DND-41 (cell line): ENCODE results near the gene STEAP1B.
A peak's percentile ranks its signal among the peaks of the same experiment; 100 is the strongest.
"Not testable (repeated sequence)": the region's sequence is repeated elsewhere in the genome, so short reads cannot be mapped to it uniquely, and the experiment has no call there.

ENCODE experiments used
- ATAC-seq: fragments of 200-7000 bp; cut with Tn5 transposase; 3 replicates; pipeline ENCODE4 v1.9.1; 2021; ENCODE audit warnings: low read depth; ENCODE audit not compliant: insufficient read depth
- DNase-seq: peaks from one replicate; pipeline ENCODE4 v3.0.0-alpha.2; 2020
- H2AFZ ChIP-seq: 2 replicates; pipeline ENCODE4 v1.6.0; 2012; ENCODE audit warnings: low read depth, low read length
- H3K27ac ChIP-seq: 2 replicates; pipeline ENCODE4 v1.5.1; 2012; ENCODE audit warnings: low read length, inconsistent platforms
- H3K27me3 ChIP-seq: fragments of 200-600 bp; sonication (generic); 2 replicates; pipeline ENCODE4 v1.6.0; 2012; ENCODE audit warnings: low read length, mild to moderate bottlenecking, inconsistent platforms; ENCODE audit not compliant: insufficient read depth, poor library complexity
- H3K36me3 ChIP-seq: 2 replicates; pipeline ENCODE4 v1.5.1; 2012; ENCODE audit warnings: low read length, inconsistent platforms; ENCODE audit not compliant: insufficient read depth
- H3K4me1 ChIP-seq: 2 replicates; pipeline ENCODE4 v1.5.1; 2012; ENCODE audit warnings: mild to moderate bottlenecking, low read length; ENCODE audit not compliant: insufficient read depth
- H3K4me2 ChIP-seq: 2 replicates; pipeline ENCODE4 v1.6.0; 2012; ENCODE audit warnings: mild to moderate bottlenecking, moderate library complexity, low read length, inconsistent platforms; ENCODE audit not compliant: insufficient read depth
- H3K4me3 ChIP-seq, 2 experiments: fragments of 200-600 bp in 1 of 2; shearing (Covaris generic) in 1 of 2; 2 replicates each; pipeline ENCODE4 v1.5.1; 2012 to 2016; ENCODE audit warnings: inconsistent platforms in 2 of 2, low read length in 2 of 2, mild to moderate bottlenecking in 2 of 2, low read depth in 1 of 2, moderate library complexity in 1 of 2
- H3K79me2 ChIP-seq: 2 replicates; pipeline ENCODE4 v1.6.0; 2012; ENCODE audit warnings: low read length, inconsistent platforms; ENCODE audit not compliant: insufficient read depth
- H3K9ac ChIP-seq: 2 replicates; pipeline ENCODE4 v1.6.0; 2012; ENCODE audit warnings: low read depth, mild to moderate bottlenecking, inconsistent platforms, low read length, moderate library complexity
- H3K9me3 ChIP-seq: 2 replicates; pipeline ENCODE4 v1.5.1; 2012; ENCODE audit warnings: low read length, moderate library complexity, mild to moderate bottlenecking, inconsistent platforms; ENCODE audit not compliant: insufficient read depth, severe bottlenecking
- H4K20me1 ChIP-seq: 2 replicates; pipeline ENCODE4 v1.6.0; 2012; ENCODE audit warnings: low read length; ENCODE audit not compliant: insufficient read depth
- EZH2 ChIP-seq: IDR thresholded peaks from 3 replicates; pipeline ENCODE4 v1.6.1; 2012; ENCODE audit warnings: borderline replicate concordance, low read depth, mild to moderate bottlenecking, moderate library complexity, low read length, inconsistent platforms; ENCODE audit not compliant: severe bottlenecking
- TF ChIP-seq, protein P1 (sequence below): IDR thresholded peaks from 2 replicates; pipeline ENCODE4 v1.5.1; 2012; ENCODE audit warnings: borderline replicate concordance, low read length, moderate library complexity, mild to moderate bottlenecking; ENCODE audit not compliant: poor library complexity, severe bottlenecking; ENCODE audit errors: extremely low read depth

The STEAP1B gene

GRCh38 chr7:22499888-22500689 lies at the start of gene STEAP1B:
TSS of gene STEAP1B (minus strand) at chr7:22500188. CDS start at chr7:22494855, 5,333 bp downstream.
- H3K27me3 ChIP-seq, H3K4me2 ChIP-seq, H2AFZ ChIP-seq, H3K4me1 ChIP-seq, DNase-seq, H3K27ac ChIP-seq, H3K36me3 ChIP-seq, H3K4me3 ChIP-seq, H4K20me1 ChIP-seq, H3K9me3 ChIP-seq, H3K79me2 ChIP-seq, H3K9ac ChIP-seq: not testable (repeated sequence)
- TF ChIP-seq, protein P1, sequence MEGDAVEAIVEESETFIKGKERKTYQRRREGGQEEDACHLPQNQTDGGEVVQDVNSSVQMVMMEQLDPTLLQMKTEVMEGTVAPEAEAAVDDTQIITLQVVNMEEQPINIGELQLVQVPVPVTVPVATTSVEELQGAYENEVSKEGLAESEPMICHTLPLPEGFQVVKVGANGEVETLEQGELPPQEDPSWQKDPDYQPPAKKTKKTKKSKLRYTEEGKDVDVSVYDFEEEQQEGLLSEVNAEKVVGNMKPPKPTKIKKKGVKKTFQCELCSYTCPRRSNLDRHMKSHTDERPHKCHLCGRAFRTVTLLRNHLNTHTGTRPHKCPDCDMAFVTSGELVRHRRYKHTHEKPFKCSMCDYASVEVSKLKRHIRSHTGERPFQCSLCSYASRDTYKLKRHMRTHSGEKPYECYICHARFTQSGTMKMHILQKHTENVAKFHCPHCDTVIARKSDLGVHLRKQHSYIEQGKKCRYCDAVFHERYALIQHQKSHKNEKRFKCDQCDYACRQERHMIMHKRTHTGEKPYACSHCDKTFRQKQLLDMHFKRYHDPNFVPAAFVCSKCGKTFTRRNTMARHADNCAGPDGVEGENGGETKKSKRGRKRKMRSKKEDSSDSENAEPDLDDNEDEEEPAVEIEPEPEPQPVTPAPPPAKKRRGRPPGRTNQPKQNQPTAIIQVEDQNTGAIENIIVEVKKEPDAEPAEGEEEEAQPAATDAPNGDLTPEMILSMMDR, result peak; percentile 64
- ATAC-seq, result peak; percentile 61; the same call in 2 of the 3 replicates

GRCh38 chr7:22549051-22549450 lies 49.1 kb upstream of the STEAP1B start:
- Histone ChIP-seq H3K79me2 (no peaks in the 10 kb centered on the region), H3K4me1 (no peaks in the 10 kb centered on the region), H3K4me2 (no peak overlapping the region), H4K20me1 (no peaks in the 10 kb centered on the region), H3K27me3 (peaks cover 15% of the 10 kb centered on the region), H2AFZ (no peak overlapping the region), H3K4me3 (no peak overlapping the region), H3K36me3 (no peaks in the 10 kb centered on the region), H3K9me3 (no peaks in the 10 kb centered on the region), H3K27ac (no peak overlapping the region), H3K9ac (no peak overlapping the region)
- ATAC-seq (no peak), DNase-seq (no peak)
- TF ChIP-seq, protein P1, result no peak
- TF ChIP-seq EZH2, result no peak

- Histone ChIP-seq H3K27ac (no peak overlapping the region), H4K20me1 (no peaks in the 10 kb centered on the region), H3K79me2 (no peaks in the 10 kb centered on the region), H3K36me3 (no peaks in the 10 kb centered on the region), H3K4me1 (no peaks in the 10 kb centered on the region), H3K4me2 (no peak overlapping the region), H3K27me3 (peaks cover 15% of the 10 kb centered on the region), H2AFZ (no peak overlapping the region), H3K9me3 (no peaks in the 10 kb centered on the region), H3K9ac (no peak overlapping the region), H3K4me3 (no peak overlapping the region)
- no peak for DNase-seq
- ATAC-seq, result no peak
- no peak for TF ChIP-seq EZH2
- TF ChIP-seq, protein P1, result no peak
Observed at GRCh38 chr7:22548313-22548712, 48.3 kb upstream of the STEAP1B start.
